ENCODE data around the gene PRRG2.

DNA sequence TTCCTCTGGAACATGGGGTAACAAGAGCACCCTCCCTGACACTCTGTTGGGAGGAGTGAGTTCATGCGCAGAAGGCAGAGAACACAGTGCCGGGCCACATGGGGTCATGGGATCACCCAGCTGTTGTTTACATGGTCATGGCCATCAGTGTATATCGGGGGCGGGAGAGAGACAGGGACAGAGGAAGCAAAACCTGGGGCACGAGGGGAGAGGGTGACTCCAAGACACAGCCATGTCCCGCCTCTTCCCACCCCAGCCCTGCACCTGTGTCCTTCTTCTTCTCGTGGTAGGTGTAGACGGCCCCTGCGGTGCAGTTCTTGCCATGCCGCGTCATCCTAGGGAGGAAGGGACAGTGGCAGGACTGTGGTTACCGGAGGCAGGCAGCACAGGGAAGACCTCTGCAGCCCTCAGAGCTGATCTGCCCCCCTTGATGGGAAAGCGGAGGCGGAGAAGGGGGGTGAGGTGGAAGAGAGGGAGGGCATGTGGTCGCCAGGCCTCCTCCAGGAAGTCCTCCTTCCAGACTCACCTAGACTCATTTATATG, 20.7 kb upstream of the PRRG2 start:
- TF ChIP-seq, protein P1, sequence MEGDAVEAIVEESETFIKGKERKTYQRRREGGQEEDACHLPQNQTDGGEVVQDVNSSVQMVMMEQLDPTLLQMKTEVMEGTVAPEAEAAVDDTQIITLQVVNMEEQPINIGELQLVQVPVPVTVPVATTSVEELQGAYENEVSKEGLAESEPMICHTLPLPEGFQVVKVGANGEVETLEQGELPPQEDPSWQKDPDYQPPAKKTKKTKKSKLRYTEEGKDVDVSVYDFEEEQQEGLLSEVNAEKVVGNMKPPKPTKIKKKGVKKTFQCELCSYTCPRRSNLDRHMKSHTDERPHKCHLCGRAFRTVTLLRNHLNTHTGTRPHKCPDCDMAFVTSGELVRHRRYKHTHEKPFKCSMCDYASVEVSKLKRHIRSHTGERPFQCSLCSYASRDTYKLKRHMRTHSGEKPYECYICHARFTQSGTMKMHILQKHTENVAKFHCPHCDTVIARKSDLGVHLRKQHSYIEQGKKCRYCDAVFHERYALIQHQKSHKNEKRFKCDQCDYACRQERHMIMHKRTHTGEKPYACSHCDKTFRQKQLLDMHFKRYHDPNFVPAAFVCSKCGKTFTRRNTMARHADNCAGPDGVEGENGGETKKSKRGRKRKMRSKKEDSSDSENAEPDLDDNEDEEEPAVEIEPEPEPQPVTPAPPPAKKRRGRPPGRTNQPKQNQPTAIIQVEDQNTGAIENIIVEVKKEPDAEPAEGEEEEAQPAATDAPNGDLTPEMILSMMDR (conservative IDR thresholded peaks at IDR 0.05): no peak
- no peak for TF ChIP-seq ZFX (IDR thresholded peaks at IDR 0.05)
